ENCODE data around the gene RPL27A. TPM values are rescaled to one million over a fixed set of nuclear protein-coding genes. Genes with fewer than 3 reads are reported as not detected.

Gene RPL27A
- total and polyA plus RNA-seq, 2 donors (not counting 1 experiment from before 2014, with no cell fraction given) = 1,009 to 1,473 TPM

DNA sequence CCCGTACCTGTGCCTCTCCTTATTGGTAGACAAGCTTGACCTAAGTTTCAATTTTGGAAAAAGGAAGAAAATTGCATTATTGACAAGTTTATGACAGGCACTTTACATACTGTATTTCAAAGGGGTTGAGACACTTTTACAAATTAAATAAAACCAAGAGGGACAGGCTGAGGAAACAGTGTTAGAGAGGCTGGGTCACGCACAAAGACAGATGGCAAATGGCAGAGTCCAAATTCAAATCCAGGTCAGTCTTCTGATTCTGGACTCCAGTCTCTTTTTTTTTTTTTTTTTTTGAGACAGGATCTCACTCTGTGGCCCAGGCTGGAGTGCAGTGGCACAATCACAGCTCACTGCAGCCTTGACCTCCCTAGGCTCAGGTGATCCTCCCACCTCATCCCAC, 10.2 kb upstream of the RPL27A start:
- no peaks in the 10 kb centered on the region for H3K27me3 ChIP-seq (replicated peaks in 1 of 4; ENCODE audit: control extremely low read depth in 1 of 4, control insufficient read depth in 3 of 4, insufficient read depth in 4 of 4, low read length in 3 of 4)
- DNase-seq (no peak), ATAC-seq (ENCODE audit: low read depth) (no peak)
- H3K9ac ChIP-seq (ENCODE audit: low read length) = no peak overlapping the region
- H3K4me1 ChIP-seq (ENCODE audit: control insufficient read depth in 2 of 2, insufficient read depth in 2 of 2, low read length in 2 of 2) = no peaks in the 10 kb centered on the region
- no peak overlapping the region for H3K4me2 ChIP-seq (replicated peaks; ENCODE audit: low read depth, low read length, poor library complexity, severe bottlenecking)
- no peak overlapping the region for H3K4me3 Mint-ChIP-seq
- H3K9me3 ChIP-seq (ENCODE audit: control extremely low read depth in 1 of 3, control insufficient read depth in 2 of 3, insufficient read depth in 1 of 3, low read length in 2 of 3) = no peaks in the 10 kb centered on the region
- POLR2A ChIA-PET = interaction anchor here (0.7 kb wide), 1 partner anchor 482 kb away, joined by 4 read pairs; no protein-coding TSS in a partner anchor
- WGBS (ENCODE audit: insufficient coverage) = 100% methylated on average over 2 of the region's 2 CpGs
- TF ChIP-seq EZH2 (IDR thresholded peaks at IDR 0.05; ENCODE audit: borderline replicate concordance, insufficient read depth, low read depth, low read length, poor library complexity, severe bottlenecking) = no peak
- TF ChIP-seq CTCF (IDR thresholded peaks at IDR 0.05) = no peak
- no peak overlapping the region for H2AFZ ChIP-seq (ENCODE audit: insufficient read depth, low read depth, low read length, poor library complexity, severe bottlenecking)
- CTCF ChIA-PET = no interaction called here
- H3K79me2 ChIP-seq (ENCODE audit: control insufficient read depth, insufficient read depth, low read length) = no peaks in the 10 kb centered on the region
- intact Hi-C loops (cut with micrococcal nuclease) = no loop called here
- H3K9me3 Mint-ChIP-seq (ENCODE audit: insufficient read depth) = no peaks in the 10 kb centered on the region
- no peak overlapping the region for H3K4me3 ChIP-seq (ENCODE audit: control extremely low read depth in 1 of 5, extremely low read depth in 1 of 5, insufficient read depth in 1 of 5, low read depth in 2 of 5, low read length in 4 of 5)
- H4K20me1 ChIP-seq (ENCODE audit: control insufficient read depth, insufficient read depth, low read length, poor library complexity, severe bottlenecking) = no peaks in the 10 kb centered on the region
- H3K4me1 Mint-ChIP-seq = no peaks in the 10 kb centered on the region
- no peak overlapping the region for H3K27ac ChIP-seq (ENCODE audit: low read length in 2 of 2)
- peaks cover 4 to 27% of the 10 kb centered on the region in 2 experiments for H3K36me3 ChIP-seq (replicated peaks in 1 of 2; ENCODE audit: control extremely low read depth in 1 of 2, control insufficient read depth in 1 of 2, extremely low read depth in 1 of 2, insufficient read depth in 2 of 2, low read length in 1 of 2)
- H3K27ac Mint-ChIP-seq = no peak overlapping the region
- no peaks in the 10 kb centered on the region for H3K27me3 Mint-ChIP-seq

- 100% methylated on average over 2 of the region's 2 CpGs for WGBS (ENCODE audit: insufficient coverage)
- Histone ChIP-seq H3K9ac (ENCODE audit: low read length) (no peak overlapping the region), H3K27ac (ENCODE audit: low read length in 2 of 2) (no peak overlapping the region), H3K79me2 (ENCODE audit: control insufficient read depth, insufficient read depth, low read length) (no peaks in the 10 kb centered on the region), H3K27me3 (replicated peaks in 1 of 4; ENCODE audit: control extremely low read depth in 1 of 4, control insufficient read depth in 3 of 4, insufficient read depth in 4 of 4, low read length in 3 of 4) (no peaks in the 10 kb centered on the region), H3K4me3 (ENCODE audit: control extremely low read depth in 1 of 5, extremely low read depth in 1 of 5, insufficient read depth in 1 of 5, low read depth in 2 of 5, low read length in 4 of 5) (no peak overlapping the region), H3K9me3 (ENCODE audit: control extremely low read depth in 1 of 3, control insufficient read depth in 2 of 3, insufficient read depth in 1 of 3, low read length in 2 of 3) (no peaks in the 10 kb centered on the region), H4K20me1 (ENCODE audit: control insufficient read depth, insufficient read depth, low read length, poor library complexity, severe bottlenecking) (no peaks in the 10 kb centered on the region), H3K4me2 (replicated peaks; ENCODE audit: low read depth, low read length, poor library complexity, severe bottlenecking) (no peak overlapping the region), H3K36me3 (replicated peaks in 1 of 2; ENCODE audit: control extremely low read depth in 1 of 2, control insufficient read depth in 1 of 2, extremely low read depth in 1 of 2, insufficient read depth in 2 of 2, low read length in 1 of 2) (peaks cover 4 to 32% of the 10 kb centered on the region in 2 experiments), H2AFZ (ENCODE audit: insufficient read depth, low read depth, low read length, poor library complexity, severe bottlenecking) (no peak overlapping the region), H3K4me1 (ENCODE audit: control insufficient read depth in 2 of 2, insufficient read depth in 2 of 2, low read length in 2 of 2) (no peaks in the 10 kb centered on the region)
- Mint-ChIP-seq H3K27me3 (no peaks in the 10 kb centered on the region), H3K9me3 (ENCODE audit: insufficient read depth) (no peaks in the 10 kb centered on the region), H3K27ac (no peak overlapping the region), H3K4me3 (no peak overlapping the region), H3K4me1 (no peaks in the 10 kb centered on the region)
- DNase-seq = no peak
- POLR2A ChIA-PET = no interaction called here
- intact Hi-C loops (cut with micrococcal nuclease) = no loop called here
- TF ChIP-seq CTCF (IDR thresholded peaks at IDR 0.05) (no peak), EZH2 (IDR thresholded peaks at IDR 0.05; ENCODE audit: borderline replicate concordance, insufficient read depth, low read depth, low read length, poor library complexity, severe bottlenecking) (no peak)
- ATAC-seq (ENCODE audit: low read depth) = no peak
- CTCF ChIA-PET = no interaction called here
Observed at GRCh38 chr11:8674859-8675258, 7.7 kb upstream of the RPL27A start.

Measured in B cell (primary cell).